PC-9 (cell line): Measurements from ENCODE around the gene SRPK2.

ENCODE experiments used
- CTCF ChIP-seq: fragments of 200-600 bp; sonication (generic); conservative IDR thresholded peaks from 2 replicates; pipeline ENCODE4 v1.6.1; 2017; ENCODE audit warnings: mixed run types, antibody characterized with exemption, mild to moderate bottlenecking, moderate library complexity
- EZH2 ChIP-seq: fragments of 200-600 bp; sonication (generic); IDR thresholded peaks from 2 replicates; pipeline ENCODE4 v1.8.0; 2017; ENCODE audit warnings: antibody characterized with exemption, low read depth

- no peak for TF ChIP-seq CTCF
- no peak for TF ChIP-seq EZH2
These were observed 184.2 kb downstream of the SRPK2 start for GRCh38 chr7:105204520-105204919.
